K562 (cell line): ENCODE data around the gene SPATC1L. TPM values are rescaled to one million over a fixed set of nuclear protein-coding genes. Genes with fewer than 3 reads are reported as not detected.

Experiments used
- GATA2 ChIP-seq: sonication (generic); formaldehyde crosslinking; IDR thresholded peaks from 2 replicates; pipeline ENCODE4 v1.4.0; 2020; ENCODE audit warnings: mild to moderate bottlenecking, missing genetic modification reagents
- GATAD2A ChIP-seq: fragments of 450-650 bp; IDR thresholded peaks from 2 replicates; pipeline ENCODE4 v1.6.1; 2017
- HDAC2 ChIP-seq: fragments of 450-650 bp; IDR thresholded peaks from 2 replicates; pipeline ENCODE4 v1.6.1; 2016; ENCODE audit warnings: mild to moderate bottlenecking
- KLF16 ChIP-seq: IDR thresholded peaks from 2 replicates; pipeline ENCODE4 v1.6.1; 2016; ENCODE audit warnings: antibody characterized with exemption
- LCOR ChIP-seq: sonication (generic); formaldehyde crosslinking; IDR thresholded peaks from 2 replicates; pipeline ENCODE4 v1.8.0; 2022; ENCODE audit warnings: mild to moderate bottlenecking, missing genetic modification reagents
- MAZ ChIP-seq, 2 experiments: fragments of 450-650 bp in 1 of 2; sonication (generic) in 1 of 2; formaldehyde crosslinking; IDR thresholded peaks in 1 of 2; conservative IDR thresholded peaks in 1 of 2; 2 replicates each; pipeline versions ENCODE4 v1.4.0 to v1.5.0; 2020; ENCODE audit warnings: mild to moderate bottlenecking in 1 of 2, missing genetic modification reagents in 1 of 2
- MGA ChIP-seq: fragments of 450-650 bp; IDR thresholded peaks from 2 replicates; pipeline ENCODE4 v1.6.1; 2016; ENCODE audit warnings: mild to moderate bottlenecking, moderate library complexity
- MLLT1 ChIP-seq, 2 experiments: fragments of 450-650 bp; IDR thresholded peaks; 2 replicates each; pipeline ENCODE4 v1.6.1; 2016
- MTA3 ChIP-seq: fragments of 450-650 bp; formaldehyde crosslinking; IDR thresholded peaks from 2 replicates; pipeline ENCODE4 v1.6.1; 2017; ENCODE audit warnings: mild to moderate bottlenecking, borderline replicate concordance
- PTRF ChIP-seq: fragments of 450-650 bp; IDR thresholded peaks from 2 replicates; pipeline ENCODE4 v1.6.1; 2016; ENCODE audit warnings: mild to moderate bottlenecking, missing genetic modification characterization, missing compliant biosample characterization
- TCF15 ChIP-seq: fragments of 250-450 bp; sonication (Bioruptor Pico); IDR thresholded peaks from 2 replicates; pipeline ENCODE4 v1.8.0; 2022; ENCODE audit warnings: moderate library complexity, mild to moderate bottlenecking, inconsistent platforms
- ZC3H8 ChIP-seq: fragments of 450-650 bp; IDR thresholded peaks from 2 replicates; pipeline ENCODE4 v1.6.1; 2017
- ZNF274 ChIP-seq: IDR thresholded peaks from 2 replicates; pipeline ENCODE4 v1.6.1; 2011; ENCODE audit warnings: low read depth, mild to moderate bottlenecking, low read length, moderate library complexity, borderline replicate concordance
- polyA plus RNA-seq, 8 experiments: library from polyadenylated mRNA; depleted of rRNA in 4 of 8; stranded (reverse) in 5 of 8; unstranded in 3 of 8; fragments of >200 nt; fragmentation: Nextera tagmentation in 2 of 8; fragmentation: Illumina TruSeq in 1 of 8; extraction: Ambion mirVana in 2 of 8; extraction: Trizol in 1 of 8; gene quantifications; 2 replicates each; pipeline versions ENCODE4 v1.2.1 to v1.2.3, GENCODE V29; 2011 to 2014; ENCODE audit warnings: inconsistent platforms in 1 of 8, missing spikeins in 1 of 8
- total RNA-seq, 7 experiments: library from RNA; depleted of rRNA in 6 of 7; stranded (reverse); fragments of >200 nt in 6 of 7; fragmentation: Illumina TruSeq in 2 of 7; extraction: Trizol in 2 of 7; gene quantifications; 2 replicates each; pipeline versions ENCODE4 v1.2.1 to v1.2.3, GENCODE V29; 2011 to 2021; ENCODE audit warnings: low replicate concordance in 1 of 7

The SPATC1L gene
- total and polyA plus RNA-seq, 9 of the 15 experiments (the other 6 are each of a cell fraction or from before 2014, with no cell fraction given) = 0.14 to 121 (median 34.0) TPM; not detected in 1

GRCh38 chr21:46180079-46180722 lies 4.1 kb downstream of the SPATC1L start (continued):
- TF ChIP-seq MGA (peak; percentile 62), KLF16 (no peak), LCOR (CRISPR knock-in tag) (no peak), MTA3 (no peak), MAZ (CRISPR knock-in tag; conservative IDR thresholded peaks at IDR 0.05 in 1 of 2, IDR thresholded peaks at IDR 0.05 in 1 of 2) (no peak; a peak in 1 of 4 replicates), PTRF (no peak), HDAC2 (0 out of 2 replicates have a peak, but pooled peaks have one; percentile 64), ZNF274 (no peak), ZC3H8 (no peak), TCF15 (CRISPR knock-in tag) (no peak), GATA2 (peak; percentile 96), MLLT1 (IDR thresholded peaks at IDR 0.05) (peak; percentile 64 to 98; a peak in 3 of 4 replicates), GATAD2A (peak; percentile 77)
